Stimulated activated naive B cell treated with anti-CD40 and anti-IgM and Interleukin-4, amounts not matched to agents 10 μg/mL and 1 μg/mL and 100 μg/mL, for 72 hours (primary cell): ENCODE data around the gene CA5A.
"Not testable (repeated sequence)": the region's sequence is repeated elsewhere in the genome, so short reads cannot be mapped to it uniquely, and the experiment has no call there.

Experiments
- ATAC-seq, 2 donors: fragments of 150-1000 bp; cut with Tn5 transposase; replicated peaks; 2 replicates each; pipeline ENCODE4 v1.10.0; 2021; ENCODE audit warnings: moderate library complexity in 1 of 2
- DNase-seq: peaks from one replicate; pipeline ENCODE4 v3.0.0; 2021
- H3K27ac Mint-ChIP-seq: one replicate; pipeline ENCODE4 v1.8.0; 2022; ENCODE audit warnings: mild to moderate bottlenecking, mixed read lengths
- H3K27me3 Mint-ChIP-seq, 2 donors: one replicate each; pipeline ENCODE4 v1.8.0; 2022; ENCODE audit warnings: mixed read lengths in 2 of 2
- H3K36me3 Mint-ChIP-seq, 2 donors: one replicate each; pipeline ENCODE4 v1.8.0; 2022; ENCODE audit warnings: mixed read lengths in 2 of 2, mild to moderate bottlenecking in 1 of 2
- H3K4me1 Mint-ChIP-seq, 2 donors: one replicate each; pipeline ENCODE4 v1.8.0; 2022; ENCODE audit warnings: mixed read lengths in 2 of 2, mild to moderate bottlenecking in 1 of 2
- H3K4me3 Mint-ChIP-seq, 2 donors: one replicate each; pipeline ENCODE4 v1.8.0; 2022; ENCODE audit warnings: mild to moderate bottlenecking in 2 of 2, mixed read lengths in 2 of 2, moderate library complexity in 1 of 2
- H3K9me3 Mint-ChIP-seq, 2 donors: one replicate each; pipeline ENCODE4 v1.8.0; 2022; ENCODE audit warnings: mixed read lengths in 2 of 2, mild to moderate bottlenecking in 1 of 2

CA5A gene

DNA sequence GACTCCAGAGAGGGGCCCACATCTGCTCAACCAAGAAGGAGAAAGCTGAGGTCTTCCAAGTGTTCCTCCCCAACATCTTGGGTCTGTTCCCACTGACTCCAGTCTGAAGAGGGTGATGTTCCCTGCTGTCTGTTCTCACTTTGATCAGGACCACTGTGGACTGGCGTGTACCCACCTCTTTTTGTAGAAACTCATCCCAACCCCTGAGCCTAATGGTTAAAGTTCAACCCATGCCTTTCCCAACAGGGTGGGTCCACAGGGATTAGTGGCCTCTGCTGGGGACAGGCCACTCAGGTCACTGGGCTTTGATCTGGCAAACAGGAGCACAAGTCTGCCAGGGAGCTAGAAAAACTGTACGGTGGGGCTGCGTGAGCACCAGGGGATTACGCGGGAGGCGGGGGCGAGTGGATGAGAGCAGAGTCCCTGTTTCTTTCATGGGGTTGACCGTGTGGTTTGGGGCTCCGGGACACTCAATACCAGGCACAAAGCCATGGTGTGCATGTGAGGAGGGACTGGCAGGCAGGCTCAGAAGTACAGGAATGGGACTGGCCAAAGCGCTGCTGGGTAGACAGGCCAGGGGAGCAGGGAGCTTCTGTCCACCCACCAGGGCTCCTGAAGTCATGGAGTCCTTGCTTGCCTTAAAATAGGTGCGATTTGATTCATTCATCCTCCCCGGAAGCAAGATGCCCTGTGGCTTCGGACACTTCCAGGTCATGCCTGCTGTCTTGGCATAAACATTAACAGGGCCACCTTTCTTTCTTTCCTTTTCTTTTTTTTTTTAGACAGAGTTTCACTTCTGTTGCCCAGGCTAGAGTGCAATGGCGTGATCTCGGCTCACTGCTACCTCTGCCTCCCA, at the start of gene CA5A:
Gene CA5A (minus strand): TSS at position 155 of the 856 bp plus-strand sequence. CDS start 79 bp downstream, at position 76.
- Mint-ChIP-seq H3K9me3 (peaks cover 2 to 4% of the 10 kb centered on the region in 2 donors), H3K36me3 (no peaks in the 10 kb centered on the region), H3K4me3 (no peak within 1 kb of the TSS), H3K4me1 (peaks cover 9 to 18% of the 10 kb centered on the region in 2 donors), H3K27me3 (peaks cover 0 to 6% of the 10 kb centered on the region in 2 donors), H3K27ac (peak within 1 kb of the TSS; percentile 79)
- ATAC-seq (peak in 1 of 2 donors; percentile 23), DNase-seq (no peak)

DNA sequence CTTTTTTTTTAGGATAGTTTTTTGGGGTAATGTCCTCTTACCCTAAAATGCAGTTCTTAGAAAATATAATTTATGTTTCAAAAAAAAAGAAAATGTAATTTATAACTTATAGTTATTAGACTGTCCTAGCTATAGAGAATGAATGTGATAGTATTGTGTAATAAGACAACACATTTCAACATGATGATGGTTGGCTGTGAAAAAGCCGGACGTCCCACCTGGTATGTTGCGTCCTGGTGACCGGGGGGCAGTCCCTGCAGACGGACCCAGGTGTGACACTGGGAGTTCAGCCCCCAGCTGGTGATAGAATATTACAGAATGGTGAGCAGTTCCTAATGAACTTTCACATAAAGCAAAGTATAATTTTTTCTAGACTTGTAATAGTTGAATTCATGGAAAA, 49.2 kb upstream of the CA5A start:
- Mint-ChIP-seq H3K27ac (peak overlapping the region; percentile 93), H3K36me3 (peaks cover 42 to 59% of the 10 kb centered on the region in 2 donors), H3K4me3 (peak overlapping the region in 1 of 2 donors; percentile 33), H3K4me1 (peaks cover 37 to 78% of the 10 kb centered on the region in 2 donors)
- not testable (repeated sequence) for ATAC-seq, H3K9me3 Mint-ChIP-seq, DNase-seq, H3K27me3 Mint-ChIP-seq

DNA sequence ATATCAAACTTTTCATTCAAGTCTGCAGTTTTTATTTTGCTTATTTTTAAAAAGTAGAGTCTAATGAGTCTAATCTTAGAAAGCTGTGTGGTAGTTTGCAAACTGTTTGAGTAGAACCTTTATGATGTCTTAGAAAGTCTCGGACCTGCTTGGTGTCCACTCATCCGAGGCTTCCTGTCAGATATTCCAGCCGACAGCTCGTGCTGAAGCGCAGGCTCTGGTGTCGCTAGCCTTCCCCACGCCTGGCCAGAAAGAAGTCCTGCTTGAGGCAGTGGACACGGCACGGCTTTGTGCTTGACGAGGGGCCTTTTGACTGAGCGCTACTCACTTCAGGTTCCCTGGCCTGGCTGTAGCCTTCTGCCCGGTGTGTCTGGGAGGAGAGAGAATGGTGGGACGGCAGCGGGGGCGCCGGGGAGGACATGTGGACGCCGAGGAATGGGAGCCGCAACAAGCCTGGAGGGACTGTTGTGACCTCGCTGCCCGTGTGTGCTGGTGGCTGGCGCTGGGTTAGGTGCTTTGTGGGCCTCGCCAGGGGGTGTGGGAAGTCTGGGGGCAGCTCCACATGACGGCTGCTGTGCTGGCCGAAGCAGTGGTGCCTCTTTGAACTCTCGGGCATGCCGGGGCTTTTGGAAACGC, 48.4 kb upstream of the CA5A start:
- peaks cover 36 to 78% of the 10 kb centered on the region in 2 donors for H3K4me1 Mint-ChIP-seq
- no peak for DNase-seq
- peak overlapping the region; percentile 16 to 73 for H3K4me3 Mint-ChIP-seq

GRCh38 chr16:87984180-87984579, 47.9 kb upstream of the CA5A start:
- not testable (repeated sequence) for DNase-seq, H3K9me3 Mint-ChIP-seq, ATAC-seq, H3K27me3 Mint-ChIP-seq
- peaks cover 34 to 79% of the 10 kb centered on the region in 2 donors for H3K4me1 Mint-ChIP-seq
- H3K4me3 Mint-ChIP-seq = peak overlapping the region in 1 of 2 donors; percentile 73
- H3K36me3 Mint-ChIP-seq = peaks cover 43 to 60% of the 10 kb centered on the region in 2 donors
- H3K27ac Mint-ChIP-seq = peak overlapping the region; percentile 90

More for the DNA sequence above, 48.4 kb upstream of the CA5A start:
- Mint-ChIP-seq H3K27me3 (no peaks in the 10 kb centered on the region), H3K27ac (peak overlapping the region; percentile 90), H3K9me3 (no peaks in the 10 kb centered on the region), H3K36me3 (peaks cover 44 to 61% of the 10 kb centered on the region in 2 donors)
- no peak for ATAC-seq

GRCh38 chr16:87983737-87984097, 47.4 kb upstream of the CA5A start:
- peaks cover 43 to 63% of the 10 kb centered on the region in 2 donors for H3K36me3 Mint-ChIP-seq
- DNase-seq (peak; percentile 31), ATAC-seq (peak; percentile 81 to 87)
- H3K9me3 Mint-ChIP-seq, H3K27me3 Mint-ChIP-seq: not testable (repeated sequence)
- peaks cover 33 to 79% of the 10 kb centered on the region in 2 donors for H3K4me1 Mint-ChIP-seq
- peak overlapping the region; percentile 90 for H3K27ac Mint-ChIP-seq
- peak overlapping the region in 1 of 2 donors; percentile 11 for H3K4me3 Mint-ChIP-seq

- H3K27ac Mint-ChIP-seq = peak overlapping the region; percentile 93
- H3K4me3 Mint-ChIP-seq, DNase-seq, H3K27me3 Mint-ChIP-seq, H3K9me3 Mint-ChIP-seq: not testable (repeated sequence)
- H3K36me3 Mint-ChIP-seq = peaks cover 42 to 68% of the 10 kb centered on the region in 2 donors
- ATAC-seq = peak; percentile 31 to 32
- H3K4me1 Mint-ChIP-seq = peaks cover 33 to 75% of the 10 kb centered on the region in 2 donors
Measured at GRCh38 chr16:87983072-87983736, 46.9 kb upstream of the CA5A start.

- Mint-ChIP-seq H3K9me3 (no peaks in the 10 kb centered on the region), H3K36me3 (peaks cover 45 to 70% of the 10 kb centered on the region in 2 donors), H3K27me3 (no peaks in the 10 kb centered on the region), H3K27ac (peak overlapping the region; percentile 93), H3K4me1 (peaks cover 33 to 69% of the 10 kb centered on the region in 2 donors), H3K4me3 (no peak overlapping the region)
- no peak for DNase-seq
- no peak for ATAC-seq
Measured at GRCh38 chr16:87982581-87983041, 46.3 kb upstream of the CA5A start.

DNA sequence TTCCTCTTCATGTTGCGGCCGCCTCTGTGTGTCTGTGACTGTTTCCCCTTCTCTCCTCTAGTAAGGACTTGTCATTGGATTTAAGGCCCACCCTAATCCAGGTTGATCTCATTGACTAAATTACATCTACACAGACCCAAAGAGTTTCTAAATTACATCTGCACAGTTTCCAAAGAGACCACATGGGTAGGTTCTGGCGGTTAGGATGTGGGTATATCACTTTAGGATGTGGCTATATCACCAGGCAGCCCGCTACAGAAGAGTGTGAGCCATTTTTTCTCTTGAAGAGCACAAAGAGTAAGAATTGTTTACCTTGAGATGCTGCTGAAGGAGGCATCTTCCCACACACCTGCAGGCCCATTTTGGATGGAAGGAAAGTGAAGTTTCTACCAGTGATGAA, 45.0 kb upstream of the CA5A start:
- H3K9me3 Mint-ChIP-seq = not testable (repeated sequence)
- H3K36me3 Mint-ChIP-seq = peaks cover 47 to 72% of the 10 kb centered on the region in 2 donors
- peaks cover 33 to 70% of the 10 kb centered on the region in 2 donors for H3K4me1 Mint-ChIP-seq

GRCh38 chr16:87979911-87980630, 43.7 kb upstream of the CA5A start:
- Mint-ChIP-seq H3K36me3 (peaks cover 42 to 70% of the 10 kb centered on the region in 2 donors), H3K4me1 (peaks cover 30 to 58% of the 10 kb centered on the region in 2 donors), H3K27ac (peak overlapping the region; percentile 67)
- DNase-seq, ATAC-seq, H3K4me3 Mint-ChIP-seq, H3K27me3 Mint-ChIP-seq, H3K9me3 Mint-ChIP-seq: not testable (repeated sequence)

More for the DNA sequence above, 45.0 kb upstream of the CA5A start:
- not testable (repeated sequence) for DNase-seq, H3K27ac Mint-ChIP-seq, ATAC-seq, H3K27me3 Mint-ChIP-seq, H3K4me3 Mint-ChIP-seq

GRCh38 chr16:87979352-87979751, 43.0 kb upstream of the CA5A start:
- Mint-ChIP-seq H3K27ac (peak overlapping the region; percentile 60), H3K4me1 (peaks cover 26 to 56% of the 10 kb centered on the region in 2 donors), H3K9me3 (peaks cover 0 to 2% of the 10 kb centered on the region in 2 donors), H3K4me3 (no peak overlapping the region), H3K36me3 (peaks cover 38 to 66% of the 10 kb centered on the region in 2 donors), H3K27me3 (no peaks in the 10 kb centered on the region)
- ATAC-seq = no peak
- no peak for DNase-seq

- Mint-ChIP-seq H3K36me3 (peaks cover 38 to 67% of the 10 kb centered on the region in 2 donors), H3K9me3 (peaks cover 0 to 3% of the 10 kb centered on the region in 2 donors), H3K4me3 (no peak overlapping the region), H3K27ac (peak overlapping the region; percentile 31), H3K27me3 (no peaks in the 10 kb centered on the region), H3K4me1 (peaks cover 27 to 60% of the 10 kb centered on the region in 2 donors)
- DNase-seq (no peak), ATAC-seq (no peak)
Measured at GRCh38 chr16:87978127-87978526, 41.8 kb upstream of the CA5A start.

- peak overlapping the region; percentile 37 for H3K27ac Mint-ChIP-seq
- peaks cover 20 to 59% of the 10 kb centered on the region in 2 donors for H3K4me1 Mint-ChIP-seq
- ATAC-seq (no peak), DNase-seq (no peak)
- H3K27me3 Mint-ChIP-seq = no peaks in the 10 kb centered on the region
- no peak overlapping the region for H3K4me3 Mint-ChIP-seq
- peaks cover 42 to 67% of the 10 kb centered on the region in 2 donors for H3K36me3 Mint-ChIP-seq
- peaks cover 6 to 12% of the 10 kb centered on the region in 2 donors for H3K9me3 Mint-ChIP-seq
Measured at GRCh38 chr16:87976665-87977064, 40.3 kb upstream of the CA5A start.

GRCh38 chr16:87974178-87974577, 37.8 kb upstream of the CA5A start:
- H3K27ac Mint-ChIP-seq = peak overlapping the region; percentile 27
- H3K9me3 Mint-ChIP-seq = peaks cover 15 to 22% of the 10 kb centered on the region in 2 donors
- peaks cover 26 to 62% of the 10 kb centered on the region in 2 donors for H3K4me1 Mint-ChIP-seq
- no peaks in the 10 kb centered on the region for H3K27me3 Mint-ChIP-seq
- ATAC-seq (peak; percentile 89 to 90), DNase-seq (no peak)
- H3K4me3 Mint-ChIP-seq = peak overlapping the region; percentile 29 to 78
- H3K36me3 Mint-ChIP-seq = peaks cover 54 to 70% of the 10 kb centered on the region in 2 donors
